HEK293 (cell line): Measurements from ENCODE around the gene HES7.

ENCODE experiments used
- KLF10 ChIP-seq: fragments of 450-650 bp; IDR thresholded peaks from 2 replicates; pipeline ENCODE4 v1.5.1; 2018; ENCODE audit warnings: missing biosample characterization, mild to moderate bottlenecking, missing genetic modification characterization
- MYNN ChIP-seq: fragments of 450-650 bp; formaldehyde crosslinking; IDR thresholded peaks from 2 replicates; pipeline ENCODE4 v1.5.1; 2016; ENCODE audit warnings: missing biosample characterization, missing genetic modification characterization, borderline replicate concordance
- SETDB1 ChIP-seq: IDR thresholded peaks from one replicate; pipeline ENCODE4 v1.6.1; 2017; ENCODE audit warnings: mild to moderate bottlenecking, low read length, moderate library complexity, mixed read lengths; ENCODE audit not compliant: insufficient read length
- SP2 ChIP-seq: fragments of 450-650 bp; formaldehyde crosslinking; IDR thresholded peaks from 2 replicates; pipeline ENCODE4 v1.5.1; 2016; ENCODE audit warnings: missing biosample characterization, missing genetic modification characterization
- TRIM28 ChIP-seq: IDR thresholded peaks from 2 replicates; pipeline ENCODE4 v1.6.1; 2011; ENCODE audit warnings: low read length, control low read depth, borderline replicate concordance
- TSHZ1 ChIP-seq: fragments of 450-650 bp; formaldehyde crosslinking; IDR thresholded peaks from 2 replicates; pipeline ENCODE4 v1.5.1; 2016; ENCODE audit warnings: missing biosample characterization, missing genetic modification characterization, borderline replicate concordance
- ZBTB48 ChIP-seq: fragments of 450-650 bp; formaldehyde crosslinking; IDR thresholded peaks from 2 replicates; pipeline ENCODE4 v1.5.1; 2016; ENCODE audit warnings: missing biosample characterization, missing genetic modification characterization
- ZFP41 ChIP-seq: fragments of 450-650 bp; formaldehyde crosslinking; IDR thresholded peaks from 2 replicates; pipeline ENCODE4 v1.5.1; 2016; ENCODE audit warnings: missing biosample characterization, missing genetic modification characterization, borderline replicate concordance
- ZNF140 ChIP-seq: fragments of 450-650 bp; formaldehyde crosslinking; IDR thresholded peaks from 2 replicates; pipeline ENCODE4 v1.5.1; 2016; ENCODE audit warnings: missing biosample characterization, missing genetic modification characterization
- ZNF175 ChIP-seq: fragments of 450-650 bp; formaldehyde crosslinking; IDR thresholded peaks from 2 replicates; pipeline ENCODE4 v1.5.1; 2016; ENCODE audit warnings: missing biosample characterization, missing genetic modification characterization
- ZNF18 ChIP-seq: fragments of 450-650 bp; formaldehyde crosslinking; IDR thresholded peaks from 2 replicates; pipeline ENCODE4 v1.5.1; 2016; ENCODE audit warnings: missing biosample characterization, missing genetic modification characterization
- ZNF221 ChIP-seq: fragments of 450-650 bp; formaldehyde crosslinking; IDR thresholded peaks from 2 replicates; pipeline ENCODE4 v1.5.1; 2017; ENCODE audit warnings: missing biosample characterization, missing genetic modification characterization, borderline replicate concordance
- ZNF366 ChIP-seq: fragments of 450-650 bp; formaldehyde crosslinking; conservative IDR thresholded peaks from 2 replicates; pipeline ENCODE4 v1.5.1; 2016; ENCODE audit warnings: missing biosample characterization, missing genetic modification characterization
- ZNF426 ChIP-seq: fragments of 450-650 bp; formaldehyde crosslinking; IDR thresholded peaks from 2 replicates; pipeline ENCODE4 v1.5.1; 2017; ENCODE audit warnings: missing biosample characterization, missing genetic modification characterization, mild to moderate bottlenecking, inconsistent platforms, moderate library complexity
- ZNF449 ChIP-seq: fragments of 450-650 bp; formaldehyde crosslinking; IDR thresholded peaks from 2 replicates; pipeline ENCODE4 v1.5.1; 2017; ENCODE audit warnings: missing biosample characterization, mild to moderate bottlenecking, missing genetic modification characterization, moderate library complexity
- ZNF48 ChIP-seq: fragments of 450-650 bp; formaldehyde crosslinking; IDR thresholded peaks from 2 replicates; pipeline ENCODE4 v1.5.1; 2016; ENCODE audit warnings: missing biosample characterization, missing genetic modification characterization
- ZNF529 ChIP-seq: fragments of 450-650 bp; formaldehyde crosslinking; IDR thresholded peaks from 2 replicates; pipeline ENCODE4 v1.5.1; 2017; ENCODE audit warnings: missing genetic modification characterization, missing biosample characterization; ENCODE audit not compliant: insufficient replicate concordance
- ZNF596 ChIP-seq: fragments of 450-650 bp; IDR thresholded peaks from 2 replicates; pipeline ENCODE4 v1.5.0; 2018; ENCODE audit warnings: missing biosample characterization, mild to moderate bottlenecking, missing genetic modification characterization, moderate library complexity
- ZNF629 ChIP-seq: fragments of 450-650 bp; formaldehyde crosslinking; IDR thresholded peaks from 2 replicates; pipeline ENCODE4 v1.5.1; 2017; ENCODE audit warnings: missing biosample characterization, missing genetic modification characterization
- ZNF707 ChIP-seq: fragments of 450-650 bp; formaldehyde crosslinking; IDR thresholded peaks from 2 replicates; pipeline ENCODE4 v1.5.1; 2016; ENCODE audit warnings: missing biosample characterization, missing genetic modification characterization
- TF ChIP-seq, protein P1 (sequence below): fragments of 450-650 bp; formaldehyde crosslinking; IDR thresholded peaks from 2 replicates; pipeline ENCODE4 v1.5.1; 2016; ENCODE audit warnings: missing biosample characterization, missing genetic modification characterization, low read depth
- TF ChIP-seq, protein P2 (sequence below): fragments of 450-650 bp; formaldehyde crosslinking; IDR thresholded peaks from 2 replicates; pipeline ENCODE4 v1.5.1; 2016; ENCODE audit warnings: missing biosample characterization, missing genetic modification characterization
- TF ChIP-seq, protein P3 (sequence below): fragments of 450-650 bp; formaldehyde crosslinking; IDR thresholded peaks from 2 replicates; pipeline ENCODE4 v1.5.1; 2016; ENCODE audit warnings: missing biosample characterization, missing genetic modification characterization, low read depth
- TF ChIP-seq, protein P4 (sequence below): fragments of 450-650 bp; formaldehyde crosslinking; IDR thresholded peaks from 2 replicates; pipeline ENCODE4 v1.5.1; 2016; ENCODE audit warnings: missing biosample characterization, missing genetic modification characterization

The HES7 gene

GRCh38 chr17:8153957-8154607 is 30.2 kb upstream of the HES7 start (continued):
- TF ChIP-seq SP2 (tag by site-specific recombination), result peak; percentile 96
- no peak for TF ChIP-seq ZNF707 (tag by site-specific recombination)
- TF ChIP-seq ZNF221 (tag by site-specific recombination), result no peak
- peak; percentile 62; the same call in 1 of the 2 replicates for TF ChIP-seq ZBTB48
- TF ChIP-seq TRIM28, result no peak
- TF ChIP-seq ZNF449 (tag by site-specific recombination), result peak; percentile 48; the same call in 1 of the 2 replicates
- TF ChIP-seq ZNF629, result peak; percentile 99
- peak; percentile 98 for TF ChIP-seq KLF10
- TF ChIP-seq, protein P1, sequence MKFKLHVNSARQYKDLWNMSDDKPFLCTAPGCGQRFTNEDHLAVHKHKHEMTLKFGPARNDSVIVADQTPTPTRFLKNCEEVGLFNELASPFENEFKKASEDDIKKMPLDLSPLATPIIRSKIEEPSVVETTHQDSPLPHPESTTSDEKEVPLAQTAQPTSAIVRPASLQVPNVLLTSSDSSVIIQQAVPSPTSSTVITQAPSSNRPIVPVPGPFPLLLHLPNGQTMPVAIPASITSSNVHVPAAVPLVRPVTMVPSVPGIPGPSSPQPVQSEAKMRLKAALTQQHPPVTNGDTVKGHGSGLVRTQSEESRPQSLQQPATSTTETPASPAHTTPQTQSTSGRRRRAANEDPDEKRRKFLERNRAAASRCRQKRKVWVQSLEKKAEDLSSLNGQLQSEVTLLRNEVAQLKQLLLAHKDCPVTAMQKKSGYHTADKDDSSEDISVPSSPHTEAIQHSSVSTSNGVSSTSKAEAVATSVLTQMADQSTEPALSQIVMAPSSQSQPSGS (tag by site-specific recombination), result peak; percentile 76
- no peak for TF ChIP-seq ZNF48 (tag by site-specific recombination)
- no peak for TF ChIP-seq ZNF596 (tag by site-specific recombination)
- TF ChIP-seq ZFP41 (tag by site-specific recombination), result no peak
- TF ChIP-seq ZNF366, result peak; percentile 71
- peak; percentile 32; the same call in 1 of the 2 replicates for TF ChIP-seq ZNF18 (tag by site-specific recombination)
- TF ChIP-seq ZNF529 (tag by site-specific recombination), result no peak
- TF ChIP-seq SETDB1, result no peak
- TF ChIP-seq ZNF175, result no peak
- TF ChIP-seq, protein P2, sequence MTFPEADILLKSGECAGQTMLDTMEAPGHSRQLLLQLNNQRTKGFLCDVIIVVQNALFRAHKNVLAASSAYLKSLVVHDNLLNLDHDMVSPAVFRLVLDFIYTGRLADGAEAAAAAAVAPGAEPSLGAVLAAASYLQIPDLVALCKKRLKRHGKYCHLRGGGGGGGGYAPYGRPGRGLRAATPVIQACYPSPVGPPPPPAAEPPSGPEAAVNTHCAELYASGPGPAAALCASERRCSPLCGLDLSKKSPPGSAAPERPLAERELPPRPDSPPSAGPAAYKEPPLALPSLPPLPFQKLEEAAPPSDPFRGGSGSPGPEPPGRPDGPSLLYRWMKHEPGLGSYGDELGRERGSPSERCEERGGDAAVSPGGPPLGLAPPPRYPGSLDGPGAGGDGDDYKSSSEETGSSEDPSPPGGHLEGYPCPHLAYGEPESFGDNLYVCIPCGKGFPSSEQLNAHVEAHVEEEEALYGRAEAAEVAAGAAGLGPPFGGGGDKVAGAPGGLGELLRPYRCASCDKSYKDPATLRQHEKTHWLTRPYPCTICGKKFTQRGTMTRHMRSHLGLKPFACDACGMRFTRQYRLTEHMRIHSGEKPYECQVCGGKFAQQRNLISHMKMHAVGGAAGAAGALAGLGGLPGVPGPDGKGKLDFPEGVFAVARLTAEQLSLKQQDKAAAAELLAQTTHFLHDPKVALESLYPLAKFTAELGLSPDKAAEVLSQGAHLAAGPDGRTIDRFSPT (tag by site-specific recombination), result peak; percentile 96
- TF ChIP-seq, protein P3, sequence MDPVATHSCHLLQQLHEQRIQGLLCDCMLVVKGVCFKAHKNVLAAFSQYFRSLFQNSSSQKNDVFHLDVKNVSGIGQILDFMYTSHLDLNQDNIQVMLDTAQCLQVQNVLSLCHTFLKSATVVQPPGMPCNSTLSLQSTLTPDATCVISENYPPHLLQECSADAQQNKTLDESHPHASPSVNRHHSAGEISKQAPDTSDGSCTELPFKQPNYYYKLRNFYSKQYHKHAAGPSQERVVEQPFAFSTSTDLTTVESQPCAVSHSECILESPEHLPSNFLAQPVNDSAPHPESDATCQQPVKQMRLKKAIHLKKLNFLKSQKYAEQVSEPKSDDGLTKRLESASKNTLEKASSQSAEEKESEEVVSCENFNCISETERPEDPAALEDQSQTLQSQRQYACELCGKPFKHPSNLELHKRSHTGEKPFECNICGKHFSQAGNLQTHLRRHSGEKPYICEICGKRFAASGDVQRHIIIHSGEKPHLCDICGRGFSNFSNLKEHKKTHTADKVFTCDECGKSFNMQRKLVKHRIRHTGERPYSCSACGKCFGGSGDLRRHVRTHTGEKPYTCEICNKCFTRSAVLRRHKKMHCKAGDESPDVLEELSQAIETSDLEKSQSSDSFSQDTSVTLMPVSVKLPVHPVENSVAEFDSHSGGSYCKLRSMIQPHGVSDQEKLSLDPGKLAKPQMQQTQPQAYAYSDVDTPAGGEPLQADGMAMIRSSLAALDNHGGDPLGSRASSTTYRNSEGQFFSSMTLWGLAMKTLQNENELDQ, result no peak
- 0 out of 2 replicates have a peak, but pooled peaks have one; percentile 10 for TF ChIP-seq MYNN (tag by site-specific recombination)
- TF ChIP-seq TSHZ1 (tag by site-specific recombination), result 0 out of 2 replicates have a peak, but pooled peaks have one; percentile 18
- no peak for TF ChIP-seq ZNF426 (tag by site-specific recombination)
- TF ChIP-seq, protein P4, sequence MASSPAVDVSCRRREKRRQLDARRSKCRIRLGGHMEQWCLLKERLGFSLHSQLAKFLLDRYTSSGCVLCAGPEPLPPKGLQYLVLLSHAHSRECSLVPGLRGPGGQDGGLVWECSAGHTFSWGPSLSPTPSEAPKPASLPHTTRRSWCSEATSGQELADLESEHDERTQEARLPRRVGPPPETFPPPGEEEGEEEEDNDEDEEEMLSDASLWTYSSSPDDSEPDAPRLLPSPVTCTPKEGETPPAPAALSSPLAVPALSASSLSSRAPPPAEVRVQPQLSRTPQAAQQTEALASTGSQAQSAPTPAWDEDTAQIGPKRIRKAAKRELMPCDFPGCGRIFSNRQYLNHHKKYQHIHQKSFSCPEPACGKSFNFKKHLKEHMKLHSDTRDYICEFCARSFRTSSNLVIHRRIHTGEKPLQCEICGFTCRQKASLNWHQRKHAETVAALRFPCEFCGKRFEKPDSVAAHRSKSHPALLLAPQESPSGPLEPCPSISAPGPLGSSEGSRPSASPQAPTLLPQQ (tag by site-specific recombination), result 0 out of 2 replicates have a peak, but pooled peaks have one; percentile 42
- TF ChIP-seq ZNF140 (tag by site-specific recombination), result no peak
